B cell (primary cell): Measurements from ENCODE around the gene NAV2. TPM values are rescaled to one million over a fixed set of nuclear protein-coding genes. Genes with fewer than 3 reads are reported as not detected.

Experiments
- ATAC-seq: fragments of 200-7000 bp; cut with Tn5 transposase; one replicate; pipeline ENCODE4 v1.10.0; 2021; ENCODE audit warnings: low read depth, mild to moderate bottlenecking, moderate number of reproducible peaks, moderate library complexity
- CTCF ChIA-PET: fragments of 350-600 bp; sonication (Branson Sonifier 250); formaldehyde crosslinking; loops from one replicate; lab custom pipeline; 2021; ENCODE audit warnings: antibody characterized with exemption, inconsistent platforms; lab: Charles Lee
- POLR2A ChIA-PET: fragments of 350-600 bp; sonication (Branson Sonifier 250); formaldehyde crosslinking; loops from one replicate; lab custom pipeline; 2021; ENCODE audit warnings: antibody characterized with exemption; lab: Charles Lee
- DNase-seq: peaks from one replicate; pipeline ENCODE4 v3.0.0; 2013
- H2AFZ ChIP-seq: 2 replicates; pipeline ENCODE4 v1.6.1; 2012; ENCODE audit warnings: mild to moderate bottlenecking, low read depth, low read length; ENCODE audit not compliant: insufficient read depth, poor library complexity, severe bottlenecking
- H3K27ac ChIP-seq, 2 donors: 1 replicate in 1 of 2; 2 replicates in 1 of 2; pipeline ENCODE4 v1.5.1; 2012 to 2013; ENCODE audit warnings: low read length in 2 of 2, mild to moderate bottlenecking in 2 of 2, moderate library complexity in 1 of 2
- H3K27me3 ChIP-seq, 4 experiments: fragments of 200-600 bp in 1 of 4; sonication (generic) in 1 of 4; replicated peaks in 1 of 4; 1 replicate in 2 of 4; 2 replicates in 2 of 4; pipeline versions ENCODE4 v1.6.1 to v1.7.0; 2013 to 2016; ENCODE audit warnings: low read length in 3 of 4, mild to moderate bottlenecking in 2 of 4, mixed read lengths in 1 of 4, moderate library complexity in 1 of 4; ENCODE audit not compliant: insufficient read depth in 4 of 4, control insufficient read depth in 3 of 4; ENCODE audit errors: control extremely low read depth in 1 of 4
- H3K36me3 ChIP-seq, 2 experiments: replicated peaks in 1 of 2; 1 replicate in 1 of 2; 2 replicates in 1 of 2; pipeline versions ENCODE4 v1.6.1 to v1.7.1; 2013; ENCODE audit warnings: low read length in 1 of 2; ENCODE audit not compliant: insufficient read depth in 2 of 2, control insufficient read depth in 1 of 2; ENCODE audit errors: control extremely low read depth in 1 of 2, extremely low read depth in 1 of 2
- H3K4me1 ChIP-seq, 2 donors: fragments of 200-600 bp in 1 of 2; sonication (generic) in 1 of 2; 1 replicate in 1 of 2; 2 replicates in 1 of 2; pipeline versions ENCODE4 v1.5.1 to v1.6.1; 2013 to 2017; ENCODE audit warnings: low read length in 2 of 2; ENCODE audit not compliant: control insufficient read depth in 2 of 2, insufficient read depth in 2 of 2
- H3K4me2 ChIP-seq: replicated peaks from 2 replicates; pipeline ENCODE3; 2012; ENCODE audit warnings: mild to moderate bottlenecking, low read depth, low read length; ENCODE audit not compliant: poor library complexity, severe bottlenecking
- H3K4me3 ChIP-seq, 5 experiments: fragments of 200-600 bp in 1 of 5; sonication (generic) in 1 of 5; 1 replicate in 3 of 5; 2 replicates in 2 of 5; pipeline versions ENCODE4 v1.5.1 to v1.7.0; 2011 to 2016; ENCODE audit warnings: low read length in 4 of 5, mild to moderate bottlenecking in 4 of 5, low read depth in 2 of 5, control low read depth in 1 of 5, moderate library complexity in 1 of 5; ENCODE audit not compliant: insufficient read depth in 1 of 5; ENCODE audit errors: control extremely low read depth in 1 of 5, extremely low read depth in 1 of 5
- H3K79me2 ChIP-seq: fragments of 200-600 bp; sonication (generic); one replicate; pipeline ENCODE4 v1.6.0; 2016; ENCODE audit warnings: low read length; ENCODE audit not compliant: control insufficient read depth, insufficient read depth
- H3K9ac ChIP-seq: fragments of 200-600 bp; sonication (generic); 2 replicates; pipeline ENCODE4 v1.6.1; 2017; ENCODE audit warnings: mild to moderate bottlenecking, low read length, moderate library complexity
- H3K9me3 ChIP-seq, 3 donors: one replicate each; pipeline versions ENCODE4 v1.6.1 to v1.7.1; 2013; ENCODE audit warnings: low read length in 2 of 3; ENCODE audit not compliant: control insufficient read depth in 2 of 3, insufficient read depth in 1 of 3; ENCODE audit errors: control extremely low read depth in 1 of 3
- H4K20me1 ChIP-seq: 2 replicates; pipeline ENCODE4 v1.6.0; 2012; ENCODE audit warnings: mild to moderate bottlenecking, low read length; ENCODE audit not compliant: insufficient read depth, control insufficient read depth, poor library complexity, severe bottlenecking
- H3K27ac Mint-ChIP-seq: one replicate; pipeline ENCODE4 v1.8.0; 2021; ENCODE audit warnings: mixed read lengths
- H3K27me3 Mint-ChIP-seq: one replicate; pipeline ENCODE4 v1.8.0; 2021; ENCODE audit warnings: mixed read lengths
- H3K4me1 Mint-ChIP-seq: one replicate; pipeline ENCODE4 v1.8.0; 2021; ENCODE audit warnings: mixed read lengths
- H3K4me3 Mint-ChIP-seq: one replicate; pipeline ENCODE4 v1.8.0; 2021; ENCODE audit warnings: mixed read lengths
- H3K9me3 Mint-ChIP-seq: one replicate; pipeline ENCODE4 v1.8.0; 2022; ENCODE audit warnings: mixed read lengths; ENCODE audit not compliant: insufficient read depth
- EZH2 ChIP-seq: IDR thresholded peaks from 2 replicates; pipeline ENCODE4 v1.6.1; 2012; ENCODE audit warnings: borderline replicate concordance, low read depth, mild to moderate bottlenecking, moderate library complexity, low read length; ENCODE audit not compliant: insufficient read depth, poor library complexity, severe bottlenecking
- WGBS: methylation state at CpG from one replicate; pipeline ENCODE4 v1.1.5; 2013; ENCODE audit warnings: missing lambda C conversion rate; ENCODE audit not compliant: insufficient coverage; 5-methylcytosine and 5-hydroxymethylcytosine counted together
- intact Hi-C: fragments of 100-400 bp; cut with micrococcal nuclease; formaldehyde crosslinking; loops from one replicate; pipeline ENCODE4 v1.10.0; 2022
- polyA plus RNA-seq: library from polyadenylated mRNA; depleted of rRNA; stranded (reverse); fragments of >200 nt; gene quantifications from 2 replicates; pipeline ENCODE4 v1.2.3, GENCODE V29; 2012
- total RNA-seq, 2 donors: library from RNA; stranded (reverse); fragments of 120-200 nt in 1 of 2; gene quantifications; 1 replicate in 1 of 2; 2 replicates in 1 of 2; pipeline versions ENCODE4 v1.2.3 to v1.2.4, GENCODE V29; 2013 to 2022
- TF ChIP-seq, protein P1 (sequence below): fragments of 200-600 bp; IDR thresholded peaks from one replicate; pipeline ENCODE4 v1.8.0; 2022; ENCODE audit warnings: antibody characterized with exemption, mild to moderate bottlenecking

The NAV2 gene
- total and polyA plus RNA-seq, 2 donors (not counting 1 experiment from before 2014, with no cell fraction given) = 0.82 to 22.2 TPM

DNA sequence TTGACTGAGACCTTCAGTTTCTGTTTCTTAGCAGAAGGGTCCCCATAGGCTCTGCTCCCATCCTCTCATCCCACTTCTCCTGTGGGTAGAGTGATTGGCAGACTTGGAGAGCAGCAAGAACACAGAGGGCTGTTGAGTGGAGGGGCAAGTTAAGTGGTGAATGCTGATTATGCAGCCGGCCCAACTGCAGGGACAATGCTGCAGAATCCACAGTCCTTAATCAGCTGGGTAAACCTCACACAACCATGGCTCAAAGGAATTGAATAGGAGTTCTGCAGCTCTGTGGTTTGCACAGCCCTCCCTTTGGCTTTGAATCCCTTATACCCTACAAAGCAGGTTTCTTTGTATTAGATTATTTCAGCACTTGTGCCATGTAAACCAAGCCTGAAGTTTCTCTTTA lies 161.1 kb downstream of the NAV2 start:
- Histone ChIP-seq H3K27ac (no peak overlapping the region), H3K4me2 (no peak overlapping the region), H2AFZ (no peak overlapping the region), H3K79me2 (no peaks in the 10 kb centered on the region), H4K20me1 (no peaks in the 10 kb centered on the region), H3K27me3 (no peaks in the 10 kb centered on the region), H3K9me3 (no peaks in the 10 kb centered on the region), H3K36me3 (no peaks in the 10 kb centered on the region), H3K4me3 (no peak overlapping the region), H3K9ac (no peak overlapping the region), H3K4me1 (no peaks in the 10 kb centered on the region)
- H3K4me3 Mint-ChIP-seq = no peak overlapping the region
- ChIA-PET POLR2A (no interaction called here), CTCF (no interaction called here)
- no peaks in the 10 kb centered on the region for H3K9me3 Mint-ChIP-seq
- no peaks in the 10 kb centered on the region for H3K4me1 Mint-ChIP-seq
- no CpG with 5 or more reads among the region's 1 CpG for WGBS
- TF ChIP-seq, protein P1, sequence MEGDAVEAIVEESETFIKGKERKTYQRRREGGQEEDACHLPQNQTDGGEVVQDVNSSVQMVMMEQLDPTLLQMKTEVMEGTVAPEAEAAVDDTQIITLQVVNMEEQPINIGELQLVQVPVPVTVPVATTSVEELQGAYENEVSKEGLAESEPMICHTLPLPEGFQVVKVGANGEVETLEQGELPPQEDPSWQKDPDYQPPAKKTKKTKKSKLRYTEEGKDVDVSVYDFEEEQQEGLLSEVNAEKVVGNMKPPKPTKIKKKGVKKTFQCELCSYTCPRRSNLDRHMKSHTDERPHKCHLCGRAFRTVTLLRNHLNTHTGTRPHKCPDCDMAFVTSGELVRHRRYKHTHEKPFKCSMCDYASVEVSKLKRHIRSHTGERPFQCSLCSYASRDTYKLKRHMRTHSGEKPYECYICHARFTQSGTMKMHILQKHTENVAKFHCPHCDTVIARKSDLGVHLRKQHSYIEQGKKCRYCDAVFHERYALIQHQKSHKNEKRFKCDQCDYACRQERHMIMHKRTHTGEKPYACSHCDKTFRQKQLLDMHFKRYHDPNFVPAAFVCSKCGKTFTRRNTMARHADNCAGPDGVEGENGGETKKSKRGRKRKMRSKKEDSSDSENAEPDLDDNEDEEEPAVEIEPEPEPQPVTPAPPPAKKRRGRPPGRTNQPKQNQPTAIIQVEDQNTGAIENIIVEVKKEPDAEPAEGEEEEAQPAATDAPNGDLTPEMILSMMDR = no peak
- TF ChIP-seq EZH2 = no peak
- ATAC-seq (no peak), DNase-seq (no peak)
- no peak overlapping the region for H3K27ac Mint-ChIP-seq
- no peaks in the 10 kb centered on the region for H3K27me3 Mint-ChIP-seq
- intact Hi-C loops = no loop called here

DNA sequence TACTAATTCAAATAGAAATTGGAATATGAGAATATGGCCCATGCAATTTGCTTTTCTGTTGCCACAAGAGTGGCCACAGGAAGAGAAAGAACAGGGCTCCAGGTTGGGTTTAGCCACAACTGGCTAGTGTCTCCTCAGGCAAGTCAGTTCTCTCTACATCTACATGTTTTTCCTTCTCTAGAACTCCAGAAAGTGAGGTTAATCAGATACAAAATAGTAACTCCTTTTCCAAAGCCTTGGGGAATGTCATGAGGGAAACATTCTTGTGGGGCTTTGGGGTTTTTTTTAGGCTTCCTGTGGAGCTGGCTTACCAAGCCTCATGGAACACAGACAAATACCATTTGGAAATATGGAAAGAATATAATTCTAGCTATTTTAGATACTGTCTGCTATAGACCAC lies 161.6 kb downstream of the NAV2 start:
- Mint-ChIP-seq H3K4me3 (no peak overlapping the region), H3K4me1 (no peaks in the 10 kb centered on the region), H3K9me3 (no peaks in the 10 kb centered on the region), H3K27me3 (no peaks in the 10 kb centered on the region), H3K27ac (no peak overlapping the region)
- CTCF ChIA-PET = no interaction called here
- H3K36me3 ChIP-seq = no peaks in the 10 kb centered on the region
- no peak overlapping the region for H3K4me2 ChIP-seq
- no peaks in the 10 kb centered on the region for H3K79me2 ChIP-seq
- H3K27ac ChIP-seq = no peak overlapping the region
- DNase-seq = no peak
- intact Hi-C loops = no loop called here
- TF ChIP-seq, protein P1 = no peak
- TF ChIP-seq EZH2 = no peak
- H3K4me3 ChIP-seq = no peak overlapping the region
- no peak overlapping the region for H2AFZ ChIP-seq
- no peaks in the 10 kb centered on the region for H3K27me3 ChIP-seq
- POLR2A ChIA-PET = no interaction called here
- no peaks in the 10 kb centered on the region for H3K9me3 ChIP-seq
- H3K4me1 ChIP-seq = no peaks in the 10 kb centered on the region
- H4K20me1 ChIP-seq = no peaks in the 10 kb centered on the region
- no peak for ATAC-seq
- no peak overlapping the region for H3K9ac ChIP-seq
